NCI-H524 (cell line): ENCODE measurements around the gene RPS15.

Source experiments
- DNase-seq, 2 experiments: peaks; one replicate each; lab custom pipeline; 2025; lab: John Stamatoyannopoulos, UW

Gene RPS15

GRCh38 chr19:1453525-1454364 is 15.5 kb downstream of the RPS15 start:
- DNase-seq = no peak

GRCh38 chr19:1455002-1455335 is 16.8 kb downstream of the RPS15 start:
- no peak for DNase-seq

GRCh38 chr19:1455336-1456120 is 17.3 kb downstream of the RPS15 start:
- no peak for DNase-seq

GRCh38 chr19:1456121-1456900 is 18.1 kb downstream of the RPS15 start:
- DNase-seq = no peak

GRCh38 chr19:1457031-1457739 is 19.0 kb downstream of the RPS15 start:
- DNase-seq = no peak

- DNase-seq = no peak
Observed at GRCh38 chr19:1457892-1458291, 19.7 kb downstream of the RPS15 start.

- DNase-seq = no peak
Observed at GRCh38 chr19:1459479-1459878, 21.3 kb downstream of the RPS15 start.

- DNase-seq = no peak
Observed at GRCh38 chr19:1460033-1460995, 22.1 kb downstream of the RPS15 start.

- no peak for DNase-seq
Observed at GRCh38 chr19:1461862-1462261, 23.7 kb downstream of the RPS15 start.

- peak; percentile 36 to 64 for DNase-seq
Observed at GRCh38 chr19:1465191-1466016, 27.2 kb downstream of the RPS15 start.

- DNase-seq = no peak
Observed at GRCh38 chr19:1466018-1466460, 27.8 kb downstream of the RPS15 start.

- DNase-seq = no peak
Observed at GRCh38 chr19:1466461-1467214, 28.4 kb downstream of the RPS15 start.

- DNase-seq = no peak
Observed at GRCh38 chr19:1467215-1467489, 29.0 kb downstream of the RPS15 start.

GRCh38 chr19:1467490-1468273 is 29.5 kb downstream of the RPS15 start:
- DNase-seq = no peak

- DNase-seq = no peak
Observed at GRCh38 chr19:1468274-1468820, 30.2 kb downstream of the RPS15 start.

GRCh38 chr19:1468821-1469254 is 30.6 kb downstream of the RPS15 start:
- no peak for DNase-seq

GRCh38 chr19:1469255-1470054 is 31.3 kb downstream of the RPS15 start:
- no peak for DNase-seq

- no peak for DNase-seq
Observed at GRCh38 chr19:1470055-1470304, 31.8 kb downstream of the RPS15 start.
